ENCODE measurements around the gene SPRY4. TPM values are rescaled to one million over a fixed set of nuclear protein-coding genes. Genes with fewer than 3 reads are reported as not detected.
"Not testable (repeated sequence)": the region's sequence is repeated elsewhere in the genome, so short reads cannot be mapped to it uniquely, and the experiment has no call there.

The SPRY4 gene
- total RNA-seq, 1 donor from 2014 or later = 8.3 TPM

DNA sequence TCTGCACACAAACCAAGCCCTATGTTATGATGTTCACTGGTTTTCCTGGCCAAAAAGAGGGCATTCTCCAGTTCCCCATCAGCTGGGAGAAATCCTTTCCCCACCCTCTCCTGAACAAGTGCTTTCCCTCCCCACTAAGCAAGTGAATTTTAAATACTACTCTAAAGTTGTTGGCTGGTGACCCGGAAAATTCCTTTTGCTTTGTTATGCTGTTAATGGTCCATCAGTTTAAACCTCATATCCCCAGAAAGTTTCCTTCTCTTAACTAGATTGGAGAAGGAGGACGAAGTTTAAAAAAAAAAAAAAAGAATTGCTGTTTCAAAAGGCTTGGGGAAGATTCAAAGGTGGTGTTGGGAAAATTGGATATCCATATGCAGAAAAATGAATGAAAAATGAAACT lies 21.9 kb upstream of the SPRY4 start:
- H3K4me1 Mint-ChIP-seq (ENCODE audit: low read depth) = no peaks in the 10 kb centered on the region

DNA sequence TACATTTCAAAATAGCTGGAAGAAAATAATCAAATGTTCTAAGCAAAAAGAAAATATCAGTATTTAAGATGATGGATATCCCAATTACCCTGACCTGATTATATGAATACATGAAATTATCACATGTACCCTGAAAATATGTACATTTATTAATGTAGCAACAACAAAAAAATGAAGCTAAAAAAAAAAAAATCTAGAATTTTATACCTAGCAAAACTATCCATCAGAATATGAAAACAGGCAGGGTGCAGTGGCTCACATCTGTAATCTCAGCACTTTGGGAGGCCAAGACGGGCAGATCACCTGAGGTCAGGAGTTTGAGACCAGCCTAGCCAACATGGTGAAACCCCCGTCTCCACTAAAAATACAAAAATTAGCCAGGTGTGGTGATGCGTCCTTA lies 20.1 kb upstream of the SPRY4 start:
- not testable (repeated sequence) for H3K36me3 Mint-ChIP-seq (ENCODE audit: low read depth); H3K4me3 Mint-ChIP-seq (ENCODE audit: unreplicated experiment); H3K27ac Mint-ChIP-seq (ENCODE audit: unreplicated experiment); H3K27me3 Mint-ChIP-seq (ENCODE audit: low read depth); DNase-seq (ENCODE audit: low spot score); H3K4me1 Mint-ChIP-seq (ENCODE audit: low read depth)
- peaks cover 18% of the 10 kb centered on the region for H3K9me3 Mint-ChIP-seq (ENCODE audit: low read depth)

More for the DNA sequence above, 21.9 kb upstream of the SPRY4 start:
- TF ChIP-seq CTCF (IDR thresholded peaks at IDR 0.05) = no peak
- Mint-ChIP-seq H3K9me3 (ENCODE audit: low read depth) (peaks cover 18% of the 10 kb centered on the region), H3K27me3 (ENCODE audit: low read depth) (no peaks in the 10 kb centered on the region), H3K27ac (ENCODE audit: unreplicated experiment) (no peak overlapping the region), H3K4me3 (ENCODE audit: unreplicated experiment) (no peak overlapping the region), H3K36me3 (ENCODE audit: low read depth) (peaks cover 5% of the 10 kb centered on the region)
- no peak for DNase-seq (ENCODE audit: low spot score)

- Mint-ChIP-seq H3K27me3 (ENCODE audit: low read depth) (no peaks in the 10 kb centered on the region), H3K36me3 (ENCODE audit: low read depth) (peaks cover 5% of the 10 kb centered on the region), H3K4me3 (ENCODE audit: unreplicated experiment) (no peak overlapping the region), H3K9me3 (ENCODE audit: low read depth) (peaks cover 17% of the 10 kb centered on the region), H3K4me1 (ENCODE audit: low read depth) (no peaks in the 10 kb centered on the region), H3K27ac (ENCODE audit: unreplicated experiment) (no peak overlapping the region)
- TF ChIP-seq CTCF (IDR thresholded peaks at IDR 0.05) = no peak
- DNase-seq (ENCODE audit: low spot score) = no peak
Observed at GRCh38 chr5:142343531-142343930, 18.7 kb upstream of the SPRY4 start.

DNA sequence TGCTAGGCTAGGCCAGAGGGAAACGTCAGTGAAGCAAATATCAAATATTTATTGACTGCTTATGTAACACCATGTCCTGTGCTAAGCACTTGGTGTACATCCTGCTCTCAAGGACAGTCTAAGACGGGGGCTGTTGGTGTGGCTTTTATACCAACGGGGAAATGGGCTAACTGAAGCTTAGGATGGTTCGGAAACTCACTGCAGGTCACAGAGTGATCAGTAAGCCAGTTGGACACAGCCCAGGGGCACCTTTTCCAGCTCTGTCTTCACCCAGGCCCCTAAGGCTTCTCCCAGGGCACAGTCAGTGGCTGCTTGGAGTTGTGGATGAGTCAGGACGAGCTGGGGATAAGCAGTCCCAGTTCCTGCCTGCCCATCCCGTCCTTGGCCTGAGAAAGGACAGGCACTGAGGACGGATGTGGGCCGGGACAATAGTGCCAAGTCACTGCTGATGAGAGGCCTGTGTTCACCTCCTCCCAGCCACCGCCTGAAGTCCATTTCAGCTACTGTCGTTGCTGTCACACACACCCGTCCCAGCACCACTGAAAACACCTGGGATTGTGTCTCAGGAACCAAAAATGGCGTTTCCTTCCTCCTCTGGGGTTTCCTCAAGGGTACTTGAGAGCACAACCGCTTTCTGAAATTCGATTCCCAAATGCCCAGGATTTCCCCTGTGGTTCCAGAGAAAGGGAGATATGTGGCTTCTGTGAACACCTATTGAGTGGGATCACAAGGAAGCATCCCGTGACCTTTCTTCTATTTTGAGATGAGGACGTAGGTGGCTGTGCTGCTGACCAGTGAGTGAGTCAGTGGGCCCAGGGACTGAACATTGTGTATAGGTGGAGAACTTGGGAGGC lies 17.5 kb upstream of the SPRY4 start:
- Mint-ChIP-seq H3K4me1 (ENCODE audit: low read depth) (no peaks in the 10 kb centered on the region), H3K4me3 (ENCODE audit: unreplicated experiment) (no peak overlapping the region), H3K36me3 (ENCODE audit: low read depth) (peaks cover 5% of the 10 kb centered on the region), H3K9me3 (ENCODE audit: low read depth) (peaks cover 17% of the 10 kb centered on the region), H3K27me3 (ENCODE audit: low read depth) (no peaks in the 10 kb centered on the region), H3K27ac (ENCODE audit: unreplicated experiment) (no peak overlapping the region)
- no peak for DNase-seq (ENCODE audit: low spot score)
- no peak for TF ChIP-seq CTCF (IDR thresholded peaks at IDR 0.05)

DNA sequence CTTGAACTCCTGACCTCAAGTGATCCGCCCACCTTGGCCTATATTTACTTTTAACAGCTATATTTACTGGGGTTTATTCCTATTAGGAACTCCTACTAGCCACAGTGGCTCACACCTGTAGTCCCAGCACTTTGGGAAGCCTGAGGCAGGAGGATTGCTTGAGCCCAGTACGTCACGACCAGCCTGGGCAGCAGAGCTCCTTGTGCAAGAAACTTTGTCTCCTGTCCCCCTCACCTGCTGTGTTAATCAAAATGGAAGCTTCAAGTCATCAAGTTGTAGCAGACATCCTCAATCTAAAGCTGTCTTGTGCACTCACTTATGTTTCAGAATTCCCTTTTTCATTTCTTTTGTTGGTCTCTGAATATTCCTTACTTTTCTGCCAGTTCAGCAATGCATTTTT lies 15.0 kb upstream of the SPRY4 start:
- H3K36me3 Mint-ChIP-seq (ENCODE audit: low read depth) = peaks cover 5% of the 10 kb centered on the region
- DNase-seq (ENCODE audit: low spot score) = no peak
- H3K4me1 Mint-ChIP-seq (ENCODE audit: low read depth) = no peaks in the 10 kb centered on the region
- peaks cover 11% of the 10 kb centered on the region for H3K9me3 Mint-ChIP-seq (ENCODE audit: low read depth)
- no peak overlapping the region for H3K27ac Mint-ChIP-seq (ENCODE audit: unreplicated experiment)
- H3K27me3 Mint-ChIP-seq (ENCODE audit: low read depth) = no peaks in the 10 kb centered on the region
- TF ChIP-seq CTCF (IDR thresholded peaks at IDR 0.05) = no peak
- H3K4me3 Mint-ChIP-seq (ENCODE audit: unreplicated experiment) = no peak overlapping the region

GRCh38 chr5:142334538-142334937 lies 9.7 kb upstream of the SPRY4 start:
- Mint-ChIP-seq H3K4me1 (ENCODE audit: low read depth) (no peaks in the 10 kb centered on the region), H3K36me3 (ENCODE audit: low read depth) (no peaks in the 10 kb centered on the region), H3K27me3 (ENCODE audit: low read depth) (no peaks in the 10 kb centered on the region), H3K27ac (ENCODE audit: unreplicated experiment) (no peak overlapping the region), H3K4me3 (ENCODE audit: unreplicated experiment) (no peak overlapping the region), H3K9me3 (ENCODE audit: low read depth) (peaks cover 2% of the 10 kb centered on the region)
- no peak for DNase-seq (ENCODE audit: low spot score)
- TF ChIP-seq CTCF (IDR thresholded peaks at IDR 0.05) = no peak

DNA sequence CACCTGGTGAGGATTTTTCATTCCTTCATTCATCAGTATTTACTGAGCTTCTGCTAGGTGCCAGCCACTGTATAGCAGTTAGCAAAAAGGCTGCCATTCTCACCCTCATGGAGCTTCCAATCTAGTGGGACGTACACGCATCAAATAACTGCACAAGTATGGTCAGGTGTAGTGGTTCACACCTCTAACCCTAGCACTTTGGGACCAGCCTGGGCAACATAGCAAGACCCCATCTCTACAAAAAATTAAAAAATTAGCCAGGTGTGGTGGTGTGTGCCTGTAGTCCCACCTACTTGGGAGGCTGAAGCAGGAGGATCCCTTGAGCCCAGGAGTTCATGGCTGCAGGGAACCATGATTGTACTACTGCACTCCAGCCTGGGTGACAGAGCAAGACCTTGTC lies 8.9 kb upstream of the SPRY4 start:
- not testable (repeated sequence) for H3K4me1 Mint-ChIP-seq (ENCODE audit: low read depth); H3K27me3 Mint-ChIP-seq (ENCODE audit: low read depth); H3K4me3 Mint-ChIP-seq (ENCODE audit: unreplicated experiment); DNase-seq (ENCODE audit: low spot score); H3K9me3 Mint-ChIP-seq (ENCODE audit: low read depth); H3K36me3 Mint-ChIP-seq (ENCODE audit: low read depth); H3K27ac Mint-ChIP-seq (ENCODE audit: unreplicated experiment)

Measured in chondrocyte (in vitro differentiated cells).